GM21576 (cell line): ENCODE measurements around the gene PRPF19.

ENCODE experiments used
- ATAC-seq: cut with Tn5 transposase; IDR thresholded peaks from one replicate; pipeline ENCODE4 v1.9.1; 2021; ENCODE audit warnings: mild to moderate bottlenecking, moderate library complexity; ENCODE audit not compliant: unreplicated experiment

Gene PRPF19

GRCh38 chr11:60938500-60938899, 32.1 kb upstream of the PRPF19 start:
- ATAC-seq: no peak

GRCh38 chr11:60937811-60938210, 31.4 kb upstream of the PRPF19 start:
- no peak for ATAC-seq

GRCh38 chr11:60937144-60937527, 30.8 kb upstream of the PRPF19 start:
- ATAC-seq: no peak

GRCh38 chr11:60936467-60937143, 30.2 kb upstream of the PRPF19 start:
- no peak for ATAC-seq

GRCh38 chr11:60935676-60936442, 29.5 kb upstream of the PRPF19 start:
- ATAC-seq: no peak

GRCh38 chr11:60934790-60935605, 28.6 kb upstream of the PRPF19 start:
- ATAC-seq: no peak

GRCh38 chr11:60934124-60934789, 27.9 kb upstream of the PRPF19 start:
- ATAC-seq: no peak

- no peak for ATAC-seq
These were observed 27.2 kb upstream of the PRPF19 start for GRCh38 chr11:60933416-60934123.

GRCh38 chr11:60932605-60933356, 26.4 kb upstream of the PRPF19 start:
- ATAC-seq: peak; percentile 50

GRCh38 chr11:60931917-60932316, 25.5 kb upstream of the PRPF19 start:
- ATAC-seq: no peak

GRCh38 chr11:60930394-60930793, 24.0 kb upstream of the PRPF19 start:
- no peak for ATAC-seq

- ATAC-seq: no peak
These were observed 23.4 kb upstream of the PRPF19 start for GRCh38 chr11:60929764-60930163.

GRCh38 chr11:60928563-60929001, 22.2 kb upstream of the PRPF19 start:
- no peak for ATAC-seq

GRCh38 chr11:60927600-60927999, 21.2 kb upstream of the PRPF19 start:
- no peak for ATAC-seq

GRCh38 chr11:60927061-60927592, 20.7 kb upstream of the PRPF19 start:
- no peak for ATAC-seq

GRCh38 chr11:60926500-60926899, 20.1 kb upstream of the PRPF19 start:
- ATAC-seq: no peak

GRCh38 chr11:60925868-60926267, 19.5 kb upstream of the PRPF19 start:
- ATAC-seq: no peak

- no peak for ATAC-seq
These were observed 18.8 kb upstream of the PRPF19 start for GRCh38 chr11:60924906-60925853.
